T47D (cell line): ENCODE data around the gene KIF12.

Experiments
- DNase-seq, 2 experiments: peaks; one replicate each; pipeline versions ENCODE4 v3.0.0 to v3.0.0-alpha.2; 2011 to 2012; ENCODE audit warnings: low read depth in 1 of 2, low spot score in 1 of 2
- JUND ChIP-seq: IDR thresholded peaks from 2 replicates; pipeline ENCODE4 v1.6.1; 2012; ENCODE audit warnings: low read depth
- in situ Hi-C: cut with HindIII; loops from 2 replicates; pipeline ENCODE4 v1.10.0; 2016; ENCODE audit warnings: low sequenced_read_pairs, low pct_unique_long_range_greater_than_20kb

KIF12 gene

GRCh38 chr9:114093761-114094505, 5.2 kb downstream of the KIF12 start:
- in situ Hi-C loops, result no loop called here
- no peak for DNase-seq
- TF ChIP-seq JUND, result no peak

- in situ Hi-C loops, result no loop called here
- no peak for TF ChIP-seq JUND
- DNase-seq, result no peak
These were observed 6.0 kb downstream of the KIF12 start for GRCh38 chr9:114093031-114093471.

- in situ Hi-C loops, result no loop called here
- no peak for DNase-seq
- TF ChIP-seq JUND, result no peak
These were observed 6.8 kb downstream of the KIF12 start for GRCh38 chr9:114092336-114092735.

GRCh38 chr9:114091711-114092110, 7.4 kb downstream of the KIF12 start:
- in situ Hi-C loops, result no loop called here
- DNase-seq, result no peak
- TF ChIP-seq JUND, result no peak

GRCh38 chr9:114090798-114091197, 8.3 kb downstream of the KIF12 start:
- in situ Hi-C loops, result no loop called here
- DNase-seq, result no peak
- TF ChIP-seq JUND, result no peak

GRCh38 chr9:114089206-114089840, 9.8 kb downstream of the KIF12 start:
- TF ChIP-seq JUND, result no peak
- in situ Hi-C loops, result no loop called here
- no peak for DNase-seq

- no peak for TF ChIP-seq JUND
- DNase-seq, result no peak
- in situ Hi-C loops, result no loop called here
These were observed 10.4 kb downstream of the KIF12 start for GRCh38 chr9:114088571-114089170.

- no peak for DNase-seq
- in situ Hi-C loops, result no loop called here
- no peak for TF ChIP-seq JUND
These were observed 11.4 kb downstream of the KIF12 start for GRCh38 chr9:114087721-114088120.

GRCh38 chr9:114086607-114087006, 12.5 kb downstream of the KIF12 start:
- in situ Hi-C loops, result no loop called here

GRCh38 chr9:114086009-114086408, 13.1 kb downstream of the KIF12 start:
- in situ Hi-C loops, result no loop called here
- no peak for TF ChIP-seq JUND
- peak in 1 of 2 experiments; percentile 30 for DNase-seq

More at GRCh38 chr9:114086607-114087006, 12.5 kb downstream of the KIF12 start:
- DNase-seq, result no peak
- TF ChIP-seq JUND, result no peak

GRCh38 chr9:114085387-114085789, 13.7 kb downstream of the KIF12 start:
- TF ChIP-seq JUND, result no peak
- in situ Hi-C loops, result no loop called here
- DNase-seq, result no peak

- in situ Hi-C loops, result no loop called here
- no peak for TF ChIP-seq JUND
- DNase-seq, result no peak
These were observed 14.6 kb downstream of the KIF12 start for GRCh38 chr9:114084282-114085073.
